Stomach smooth muscle (tissue), 2 donors: ENCODE data around the gene MIR17HG.

Experiments
- H3K27ac ChIP-seq: one replicate; pipeline ENCODE4 v1.7.0; 2013; ENCODE audit warnings: mild to moderate bottlenecking, low read length, inconsistent platforms
- H3K27me3 ChIP-seq, 2 donors: one replicate each; pipeline ENCODE4 v1.7.0; 2013; ENCODE audit warnings: low read length in 2 of 2; ENCODE audit not compliant: insufficient read depth in 2 of 2, control insufficient read depth in 1 of 2
- H3K36me3 ChIP-seq, 2 donors: one replicate each; pipeline ENCODE4 v1.7.0; 2013; ENCODE audit warnings: low read length in 2 of 2; ENCODE audit not compliant: control insufficient read depth in 2 of 2, insufficient read depth in 2 of 2
- H3K4me1 ChIP-seq: one replicate; pipeline ENCODE4 v1.7.0; 2013; ENCODE audit warnings: low read length; ENCODE audit not compliant: control insufficient read depth, insufficient read depth
- H3K4me3 ChIP-seq, 2 donors: one replicate each; pipeline ENCODE4 v1.7.0; 2013; ENCODE audit warnings: low read length in 2 of 2
- H3K9ac ChIP-seq, 2 donors: one replicate each; pipeline ENCODE4 v1.7.0; 2013; ENCODE audit warnings: low read length in 2 of 2, mild to moderate bottlenecking in 1 of 2
- H3K9me3 ChIP-seq, 2 donors: one replicate each; pipeline ENCODE4 v1.7.0; 2013; ENCODE audit warnings: low read length in 2 of 2; ENCODE audit not compliant: control insufficient read depth in 2 of 2
- donor health status: healthy.
- donor health status: Pancreatic carcinoma.

Gene MIR17HG

DNA sequence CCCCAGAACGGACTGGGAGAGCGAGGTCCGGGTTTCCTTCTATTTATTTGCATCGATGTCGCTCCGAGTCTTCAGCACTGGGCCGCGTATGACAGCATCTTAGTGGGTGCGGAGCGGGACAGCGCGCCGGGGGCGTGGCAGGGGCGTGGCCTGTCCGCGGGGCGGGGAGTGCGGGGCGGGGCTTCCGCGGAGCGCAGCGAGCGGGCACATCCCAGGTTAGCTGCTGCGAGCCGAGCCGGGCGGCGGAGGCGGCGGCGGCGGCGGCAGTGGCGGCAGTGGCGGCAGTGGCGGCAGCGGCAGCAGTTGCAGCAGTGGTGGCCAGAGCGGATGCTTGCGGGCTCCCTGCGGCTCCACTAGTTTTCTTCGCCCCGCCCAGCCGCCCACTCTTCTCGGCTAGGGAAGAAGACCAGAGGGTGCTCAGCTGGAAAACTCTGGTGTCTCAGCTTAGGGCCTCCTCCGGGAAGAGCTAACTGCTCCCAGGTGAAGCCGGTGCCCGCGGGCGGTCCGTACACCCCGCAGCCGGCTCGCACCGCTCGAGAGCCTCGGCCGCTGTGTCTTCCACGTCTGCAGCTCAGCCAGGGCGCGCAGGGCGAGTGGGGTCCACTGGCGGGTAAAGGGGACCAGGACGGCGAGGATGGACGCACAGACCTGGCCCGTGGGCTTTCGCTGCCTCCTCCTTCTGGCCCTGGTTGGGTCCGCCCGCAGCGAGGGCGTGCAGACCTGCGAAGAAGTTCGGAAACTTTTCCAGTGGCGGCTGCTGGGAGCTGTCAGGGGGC, 51.1 kb downstream of the MIR17HG start, which contains the start of gene GPC5:
TSS of gene GPC5 (plus strand) at position 209 of the 776 bp plus-strand sequence.
- H3K9ac ChIP-seq: no peak within 1 kb of the TSS

DNA sequence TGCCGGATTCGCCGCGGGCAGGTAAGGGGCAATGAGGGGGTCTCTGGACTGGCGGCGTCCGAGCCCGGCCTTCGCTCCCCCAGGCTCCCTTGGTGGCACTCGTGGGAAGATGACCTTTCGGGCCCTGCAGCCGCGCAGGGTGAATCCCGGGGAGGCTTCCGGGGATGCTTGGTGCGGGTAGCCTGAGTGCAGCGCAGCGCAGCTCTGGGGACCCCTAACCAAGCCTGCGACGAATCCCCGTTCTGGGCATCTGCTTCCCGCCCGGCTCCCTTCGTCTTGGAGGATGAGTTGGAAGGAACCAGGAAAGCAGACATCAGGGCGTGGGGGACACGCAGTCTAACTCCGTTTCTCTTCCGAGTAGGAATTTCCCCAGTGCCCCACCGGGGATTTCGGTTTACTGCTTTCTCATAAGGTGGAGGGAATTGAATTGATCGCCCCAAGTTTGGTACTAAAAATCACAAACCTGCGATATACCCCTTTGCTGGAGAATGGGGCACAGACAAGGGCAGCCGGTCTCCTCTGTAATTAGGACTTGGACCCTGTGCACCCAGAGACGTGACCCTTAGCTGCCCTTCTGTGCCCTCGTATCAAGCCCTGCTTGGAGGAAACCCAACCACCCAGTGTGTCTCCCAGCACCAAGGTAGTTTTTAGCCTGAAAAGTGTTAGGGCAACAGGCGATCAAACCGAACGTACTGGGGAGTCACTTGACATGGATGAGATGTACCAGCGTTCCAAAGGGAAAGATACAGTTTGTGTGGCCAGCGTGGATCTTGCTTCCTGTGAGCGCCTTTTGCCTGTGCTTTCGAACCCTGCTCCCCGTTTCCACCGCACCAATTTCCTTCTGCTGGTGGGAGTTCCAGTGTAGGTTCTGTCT, 51.9 kb downstream of the MIR17HG start:
- no peaks in the 10 kb centered on the region for H3K9me3 ChIP-seq
- peaks cover 34% of the 10 kb centered on the region in 2 donors for H3K27me3 ChIP-seq
- no peak overlapping the region for H3K27ac ChIP-seq
- H3K36me3 ChIP-seq: no peaks in the 10 kb centered on the region
- peak overlapping the region; percentile 42 to 69 for H3K4me3 ChIP-seq
- no peak overlapping the region for H3K9ac ChIP-seq
- H3K4me1 ChIP-seq: peaks cover 4% of the 10 kb centered on the region

More for the DNA sequence above, 51.1 kb downstream of the MIR17HG start, which contains the start of gene GPC5:
- peak within 1 kb of the TSS; percentile 50 to 69 for H3K4me3 ChIP-seq
- peaks cover 4% of the 10 kb centered on the region for H3K4me1 ChIP-seq
- H3K27ac ChIP-seq: no peak within 1 kb of the TSS
- peaks cover 34 to 37% of the 10 kb centered on the region in 2 donors for H3K27me3 ChIP-seq
- no peaks in the 10 kb centered on the region for H3K9me3 ChIP-seq
- H3K36me3 ChIP-seq: no peaks in the 10 kb centered on the region

DNA sequence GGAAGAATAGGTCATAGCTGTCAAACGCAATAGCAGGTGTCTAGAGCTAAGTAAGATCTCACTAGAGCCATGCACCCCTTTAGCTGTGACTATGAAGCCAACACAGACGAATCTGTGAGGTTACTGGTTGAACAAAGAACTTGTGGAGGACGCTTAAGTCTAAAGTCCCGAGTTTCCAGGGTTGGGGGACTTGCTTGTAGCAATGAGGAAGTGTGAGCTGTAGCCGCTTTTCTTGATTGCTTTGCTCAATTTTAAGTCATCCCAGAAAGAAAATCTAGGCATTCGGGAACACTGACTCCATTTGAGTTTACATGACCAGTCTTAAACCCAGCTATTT, 52.5 kb downstream of the MIR17HG start:
- Histone ChIP-seq H3K36me3 (no peaks in the 10 kb centered on the region), H3K9ac (no peak overlapping the region), H3K9me3 (no peaks in the 10 kb centered on the region), H3K27ac (no peak overlapping the region), H3K4me1 (peaks cover 4% of the 10 kb centered on the region), H3K4me3 (no peak overlapping the region), H3K27me3 (peaks cover 28 to 29% of the 10 kb centered on the region in 2 donors)

DNA sequence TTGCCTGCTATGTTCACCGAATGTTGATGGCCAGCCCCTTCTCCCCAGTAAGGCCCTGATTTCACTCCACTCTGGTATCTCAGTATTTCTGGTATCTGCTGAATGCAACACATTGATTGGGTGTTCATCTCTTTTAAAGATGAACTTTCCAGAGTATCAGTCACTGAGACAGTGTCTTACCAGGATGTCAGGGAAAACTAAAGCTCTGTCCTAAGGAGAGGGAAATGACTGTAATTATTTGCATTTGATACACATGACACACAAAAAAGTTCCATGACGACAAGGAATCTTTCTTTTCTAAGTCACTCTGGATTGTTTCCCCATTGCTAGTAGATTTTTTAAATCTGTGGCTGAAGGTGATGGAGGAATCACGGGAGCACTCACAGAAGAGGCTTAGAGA, 53.2 kb downstream of the MIR17HG start:
- peaks cover 22 to 27% of the 10 kb centered on the region in 2 donors for H3K27me3 ChIP-seq

DNA sequence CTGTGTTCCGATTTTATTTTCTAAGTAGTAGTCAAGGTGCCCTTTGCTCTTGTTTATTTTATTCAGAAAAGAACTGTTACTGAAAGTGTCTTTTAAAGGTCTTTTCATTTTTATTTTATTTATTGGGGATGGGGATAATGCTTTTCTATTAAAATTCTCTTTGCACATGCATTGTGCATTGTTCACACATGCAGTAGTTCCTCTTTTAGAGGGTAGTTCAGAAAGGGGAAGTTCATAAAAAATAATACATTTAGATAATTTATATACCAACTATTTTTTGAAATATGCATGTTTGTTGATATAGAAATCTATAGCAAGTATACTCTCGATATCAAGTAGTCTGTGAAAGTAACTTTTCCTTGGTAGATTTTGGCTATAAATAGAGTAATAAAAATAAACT, 54.4 kb downstream of the MIR17HG start:
- Histone ChIP-seq H3K27ac (no peak overlapping the region), H3K27me3 (peaks cover 18 to 23% of the 10 kb centered on the region in 2 donors), H3K9me3 (no peaks in the 10 kb centered on the region), H3K4me1 (peaks cover 4% of the 10 kb centered on the region), H3K9ac (no peak overlapping the region), H3K36me3 (no peaks in the 10 kb centered on the region), H3K4me3 (no peak overlapping the region)

More for the DNA sequence above, 53.2 kb downstream of the MIR17HG start:
- Histone ChIP-seq H3K9ac (no peak overlapping the region), H3K36me3 (no peaks in the 10 kb centered on the region), H3K27ac (no peak overlapping the region), H3K9me3 (no peaks in the 10 kb centered on the region), H3K4me3 (no peak overlapping the region), H3K4me1 (peaks cover 4% of the 10 kb centered on the region)
